CD4-positive, alpha-beta T cell (primary cell): ENCODE data around the gene MAPKAPK5. TPM values are rescaled to one million over a fixed set of nuclear protein-coding genes. Genes with fewer than 3 reads are reported as not detected.

ENCODE experiments used
- ATAC-seq: fragments of 200-7000 bp; cut with Tn5 transposase; one replicate; pipeline ENCODE4 v1.10.0; 2022; ENCODE audit warnings: mild to moderate bottlenecking; ENCODE audit not compliant: poor library complexity
- CTCF ChIA-PET: fragments of 350-600 bp; sonication (Branson Sonifier 250); formaldehyde crosslinking; loops from one replicate; lab custom pipeline; 2021; ENCODE audit warnings: antibody characterized with exemption, inconsistent platforms; lab: Charles Lee
- POLR2A ChIA-PET: fragments of 350-600 bp; sonication (Branson Sonifier 250); formaldehyde crosslinking; loops from one replicate; lab custom pipeline; 2021; ENCODE audit warnings: antibody characterized with exemption, inconsistent platforms; lab: Charles Lee
- DNase-seq, 14 experiments: peaks; one replicate each; pipeline ENCODE4 v3.0.0-alpha.2; 2013 to 2020; ENCODE audit warnings: mixed read lengths in 2 of 14
- H3K27ac ChIP-seq, 2 donors: one replicate each; pipeline versions ENCODE4 v1.5.1 to v1.7.0; 2013; ENCODE audit warnings: low read length in 2 of 2, low read depth in 1 of 2, mild to moderate bottlenecking in 1 of 2
- H3K27me3 ChIP-seq, 2 experiments: 1 replicate in 1 of 2; 2 replicates in 1 of 2; pipeline versions ENCODE4 v1.6.1 to v1.7.0; 2013; ENCODE audit warnings: low read length in 2 of 2, control low read depth in 1 of 2, mild to moderate bottlenecking in 1 of 2, moderate library complexity in 1 of 2; ENCODE audit not compliant: insufficient read depth in 2 of 2, control insufficient read depth in 1 of 2
- H3K36me3 ChIP-seq: one replicate; pipeline ENCODE4 v1.6.1; 2013; ENCODE audit warnings: low read length, control low read depth; ENCODE audit not compliant: insufficient read depth
- H3K4me1 ChIP-seq: one replicate; pipeline ENCODE4 v1.6.1; 2013; ENCODE audit warnings: low read length, control low read depth; ENCODE audit not compliant: insufficient read depth
- H3K4me3 ChIP-seq: one replicate; pipeline ENCODE4 v1.5.1; 2013; ENCODE audit warnings: mild to moderate bottlenecking, low read length, moderate library complexity
- H3K9me3 ChIP-seq, 2 experiments: 1 replicate in 1 of 2; 2 replicates in 1 of 2; pipeline versions ENCODE4 v1.6.1 to v1.7.0; 2013; ENCODE audit warnings: low read length in 2 of 2, mild to moderate bottlenecking in 2 of 2, control low read depth in 1 of 2, moderate library complexity in 1 of 2; ENCODE audit not compliant: control insufficient read depth in 1 of 2, insufficient read depth in 1 of 2
- H3K27ac Mint-ChIP-seq: one replicate; pipeline ENCODE4 v1.8.0; 2020; ENCODE audit warnings: mixed read lengths
- H3K27me3 Mint-ChIP-seq: one replicate; pipeline ENCODE4 v1.8.0; 2021; ENCODE audit warnings: mixed read lengths
- H3K36me3 Mint-ChIP-seq: one replicate; pipeline ENCODE4 v1.8.0; 2021; ENCODE audit warnings: low read depth, mixed read lengths
- H3K4me1 Mint-ChIP-seq: one replicate; pipeline ENCODE4 v1.8.0; 2021; ENCODE audit warnings: low read depth, mixed read lengths
- H3K4me3 Mint-ChIP-seq: one replicate; pipeline ENCODE4 v1.8.0; 2020; ENCODE audit warnings: mild to moderate bottlenecking, mixed read lengths
- H3K9me3 Mint-ChIP-seq: one replicate; pipeline ENCODE4 v1.8.0; 2020; ENCODE audit warnings: mixed read lengths
- intact Hi-C, 2 experiments: fragments of 100-400 bp; cut with DNase I in 1 of 2; cut with micrococcal nuclease in 1 of 2; formaldehyde crosslinking; loops; one replicate each; pipeline versions ENCODE4 v1.15.1 to v1.9.0; 2023 to 2025; cut with DNase I, micrococcal nuclease
- total RNA-seq, 174 experiments: library from RNA in 2 of 174; stranded (reverse) in 2 of 174; gene quantifications; one replicate each; pipeline ENCODE4 v1.2.3 and lab custom pipeline; 2021 to 2026
- TF ChIP-seq, protein P1 (sequence below): fragments of 200-600 bp; IDR thresholded peaks from one replicate; pipeline ENCODE4 v1.8.0; 2022; ENCODE audit warnings: antibody characterized with exemption, mild to moderate bottlenecking

Gene MAPKAPK5
- total RNA-seq, 2 experiments from 2014 or later: 62.2 to 63.6 TPM

GRCh38 chr12:111799758-111800157 lies 42.3 kb upstream of the MAPKAPK5 start:
- no peak for ATAC-seq
- Mint-ChIP-seq H3K4me1 (no peaks in the 10 kb centered on the region), H3K27ac (no peak overlapping the region), H3K36me3 (no peaks in the 10 kb centered on the region), H3K27me3 (no peaks in the 10 kb centered on the region), H3K9me3 (no peaks in the 10 kb centered on the region), H3K4me3 (no peak overlapping the region)
- POLR2A ChIA-PET: no interaction called here
- H3K27me3 ChIP-seq: no peaks in the 10 kb centered on the region
- CTCF ChIA-PET: interaction anchor here (1.8 kb wide), 1 partner anchor 13 kb away, joined by 4 read pairs; no protein-coding TSS in a partner anchor
- DNase-seq: no peak
- no peaks in the 10 kb centered on the region for H3K36me3 ChIP-seq
- no peak overlapping the region for H3K27ac ChIP-seq
- intact Hi-C loops: no loop called here
- TF ChIP-seq, protein P1, sequence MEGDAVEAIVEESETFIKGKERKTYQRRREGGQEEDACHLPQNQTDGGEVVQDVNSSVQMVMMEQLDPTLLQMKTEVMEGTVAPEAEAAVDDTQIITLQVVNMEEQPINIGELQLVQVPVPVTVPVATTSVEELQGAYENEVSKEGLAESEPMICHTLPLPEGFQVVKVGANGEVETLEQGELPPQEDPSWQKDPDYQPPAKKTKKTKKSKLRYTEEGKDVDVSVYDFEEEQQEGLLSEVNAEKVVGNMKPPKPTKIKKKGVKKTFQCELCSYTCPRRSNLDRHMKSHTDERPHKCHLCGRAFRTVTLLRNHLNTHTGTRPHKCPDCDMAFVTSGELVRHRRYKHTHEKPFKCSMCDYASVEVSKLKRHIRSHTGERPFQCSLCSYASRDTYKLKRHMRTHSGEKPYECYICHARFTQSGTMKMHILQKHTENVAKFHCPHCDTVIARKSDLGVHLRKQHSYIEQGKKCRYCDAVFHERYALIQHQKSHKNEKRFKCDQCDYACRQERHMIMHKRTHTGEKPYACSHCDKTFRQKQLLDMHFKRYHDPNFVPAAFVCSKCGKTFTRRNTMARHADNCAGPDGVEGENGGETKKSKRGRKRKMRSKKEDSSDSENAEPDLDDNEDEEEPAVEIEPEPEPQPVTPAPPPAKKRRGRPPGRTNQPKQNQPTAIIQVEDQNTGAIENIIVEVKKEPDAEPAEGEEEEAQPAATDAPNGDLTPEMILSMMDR: no peak
- no peaks in the 10 kb centered on the region for H3K4me1 ChIP-seq
- no peak overlapping the region for H3K4me3 ChIP-seq
- no peaks in the 10 kb centered on the region for H3K9me3 ChIP-seq

DNA sequence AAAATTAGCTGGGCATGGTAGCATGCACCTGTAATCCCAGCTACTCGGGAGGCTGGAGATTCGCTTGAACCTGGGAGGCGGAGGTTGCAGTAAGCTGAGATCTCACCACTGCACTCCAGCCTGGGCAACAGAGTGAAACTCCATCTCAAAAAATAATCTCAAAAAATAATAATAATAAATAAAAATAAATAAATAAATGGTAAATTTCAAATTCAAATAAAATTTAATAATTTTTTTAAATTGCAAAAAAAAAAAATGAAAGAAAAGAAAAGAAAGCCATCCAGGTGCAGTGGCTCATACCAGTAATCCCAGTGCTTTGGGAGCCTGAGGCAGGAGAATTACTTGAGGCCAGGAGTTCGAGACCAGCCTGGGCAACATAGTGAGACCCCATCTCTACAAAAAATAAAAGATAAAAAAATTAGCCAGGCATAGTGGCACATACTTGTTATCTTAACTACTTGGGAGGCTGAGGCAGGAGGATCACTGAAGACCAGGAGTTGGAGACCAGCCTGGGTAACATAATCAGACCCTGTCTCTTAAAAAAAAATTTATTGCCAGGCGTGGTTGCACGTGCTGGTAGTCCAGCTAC lies 38.9 kb upstream of the MAPKAPK5 start:
- Histone ChIP-seq H3K4me1 (no peaks in the 10 kb centered on the region), H3K27me3 (no peaks in the 10 kb centered on the region), H3K9me3 (no peaks in the 10 kb centered on the region), H3K27ac (no peak overlapping the region), H3K36me3 (no peaks in the 10 kb centered on the region), H3K4me3 (no peak overlapping the region)
- intact Hi-C loops: no loop called here
- H3K4me3 Mint-ChIP-seq: no peak overlapping the region
- no peaks in the 10 kb centered on the region for H3K9me3 Mint-ChIP-seq
- no peak overlapping the region for H3K27ac Mint-ChIP-seq
- ChIA-PET CTCF (no interaction called here), POLR2A (no interaction called here)
- no peaks in the 10 kb centered on the region for H3K36me3 Mint-ChIP-seq
- ATAC-seq (no peak), DNase-seq (no peak)
- no peaks in the 10 kb centered on the region for H3K27me3 Mint-ChIP-seq
- TF ChIP-seq, protein P1: no peak
- no peaks in the 10 kb centered on the region for H3K4me1 Mint-ChIP-seq

DNA sequence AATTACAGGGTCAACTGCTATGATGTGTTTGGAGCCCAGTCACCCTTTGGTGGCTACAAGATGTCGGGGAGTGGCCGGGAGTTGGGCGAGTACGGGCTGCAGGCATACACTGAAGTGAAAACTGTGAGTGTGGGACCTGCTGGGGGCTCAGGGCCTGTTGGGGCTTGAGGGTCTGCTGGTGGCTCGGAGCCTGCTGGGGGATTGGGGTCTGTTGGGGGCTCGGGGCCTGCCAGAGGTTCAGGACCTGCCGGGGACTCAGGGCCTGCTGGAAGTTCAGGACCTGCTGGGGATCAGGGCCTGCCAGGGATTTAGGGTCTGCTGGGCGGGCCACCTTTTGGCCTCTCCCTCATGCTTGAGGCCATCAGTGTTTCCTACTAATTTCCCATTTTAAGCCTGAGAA lies 38.2 kb upstream of the MAPKAPK5 start:
- ChIA-PET POLR2A (no interaction called here), CTCF (no interaction called here)
- Histone ChIP-seq H3K36me3 (no peaks in the 10 kb centered on the region), H3K27me3 (no peaks in the 10 kb centered on the region), H3K4me1 (no peaks in the 10 kb centered on the region), H3K4me3 (no peak overlapping the region), H3K27ac (no peak overlapping the region), H3K9me3 (no peaks in the 10 kb centered on the region)
- no peak overlapping the region for H3K4me3 Mint-ChIP-seq
- no peaks in the 10 kb centered on the region for H3K36me3 Mint-ChIP-seq
- no peaks in the 10 kb centered on the region for H3K4me1 Mint-ChIP-seq
- H3K27me3 Mint-ChIP-seq: no peaks in the 10 kb centered on the region
- no peaks in the 10 kb centered on the region for H3K9me3 Mint-ChIP-seq
- DNase-seq: no peak
- TF ChIP-seq, protein P1: no peak
- no peak for ATAC-seq
- no peak overlapping the region for H3K27ac Mint-ChIP-seq
- intact Hi-C loops: no loop called here
